SK-N-SH (cell line): Measurements from ENCODE around the gene TMX1.

Source experiments
- CTCF ChIP-seq: fragments of 200-600 bp; sonication (generic); IDR thresholded peaks from 2 replicates; pipeline ENCODE4 v1.6.1; 2017; ENCODE audit warnings: antibody characterized with exemption, mild to moderate bottlenecking, moderate library complexity
- POLR2AphosphoS5 ChIP-seq: IDR thresholded peaks from 2 replicates; pipeline ENCODE4 v1.6.1; 2012; ENCODE audit warnings: low read depth, low read length

DNA sequence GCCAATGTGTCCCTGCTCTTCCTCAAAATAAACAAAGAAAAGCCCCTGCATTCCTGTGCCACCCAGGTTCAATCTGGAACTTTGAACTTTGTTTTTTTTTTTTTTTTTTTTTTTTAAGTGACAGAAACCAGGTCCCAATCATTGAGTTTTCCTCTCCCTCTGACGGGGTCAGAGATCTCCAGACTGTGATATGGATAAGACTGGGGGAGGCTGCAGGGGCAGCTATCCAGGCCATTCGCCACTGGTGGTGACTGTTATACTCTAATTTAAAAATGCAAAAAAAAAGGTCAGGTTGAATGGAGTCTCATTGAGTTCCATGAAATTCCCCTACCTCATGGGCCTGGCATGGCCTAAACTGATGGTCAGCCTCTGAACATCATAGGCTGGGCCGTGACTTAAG lies 57.0 kb downstream of the TMX1 start:
- TF ChIP-seq CTCF (no peak), POLR2AphosphoS5 (no peak)
